HG02981 (cell line): ENCODE data around the gene PBX3.

Experiments
- ATAC-seq: cut with Tn5 transposase; IDR thresholded peaks from one replicate; pipeline ENCODE4 v1.9.1; 2021; ENCODE audit warnings: mild to moderate bottlenecking, moderate library complexity; ENCODE audit not compliant: unreplicated experiment

Gene PBX3

GRCh38 chr9:125990186-125990792 lies 243.1 kb downstream of the PBX3 start:
- ATAC-seq = no peak

DNA sequence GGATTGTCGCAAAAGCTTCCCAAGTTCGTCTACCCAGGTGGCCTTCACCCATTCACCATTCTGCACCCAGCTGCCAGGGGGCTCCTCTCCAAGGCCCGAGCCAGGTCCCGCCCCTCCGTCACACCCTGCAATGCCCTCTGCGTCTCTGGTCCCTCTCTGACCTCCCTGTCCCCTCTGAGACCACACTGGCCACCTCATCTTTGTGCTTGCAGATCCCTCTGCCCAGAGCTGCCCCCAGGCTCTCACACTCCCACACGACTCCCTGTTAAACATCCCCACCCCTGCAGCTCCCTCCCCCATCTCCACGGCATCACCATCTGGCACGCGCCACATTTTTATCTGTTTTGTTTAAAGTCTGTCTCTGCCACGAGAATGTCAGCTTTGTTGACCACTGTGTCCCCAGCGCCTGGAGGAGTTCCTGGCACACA lies 243.6 kb downstream of the PBX3 start:
- no peak for ATAC-seq

DNA sequence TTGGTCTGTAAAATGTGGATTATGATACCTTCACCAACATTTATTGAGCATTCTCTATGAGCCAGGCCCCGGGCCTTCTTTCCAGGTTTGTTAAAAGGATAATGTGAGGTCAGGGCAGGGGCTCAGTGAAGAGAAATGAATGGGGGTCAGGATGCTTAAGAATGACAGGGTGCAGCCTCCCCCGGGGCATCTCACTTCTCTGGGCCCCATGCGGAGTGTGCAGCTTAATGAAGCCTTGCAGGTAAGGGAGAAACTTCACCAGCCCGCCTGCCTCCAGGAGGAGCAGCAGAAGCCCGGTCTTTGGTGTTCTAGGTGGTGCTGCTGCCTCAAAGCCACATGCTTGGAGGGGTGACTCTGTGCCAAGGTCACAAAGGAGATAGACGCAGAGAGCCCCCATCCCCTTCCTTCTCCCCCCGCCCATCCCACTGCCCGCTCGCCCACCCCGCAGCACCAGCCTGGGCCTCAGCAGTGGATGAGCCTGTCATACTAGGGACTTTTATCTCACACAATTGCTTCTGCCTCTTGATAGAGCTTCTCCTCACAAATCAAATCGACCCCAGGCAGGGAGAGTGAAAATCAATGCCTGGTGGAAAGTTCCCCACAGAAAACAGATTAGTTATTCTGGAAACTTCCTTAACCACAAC lies 244.8 kb downstream of the PBX3 start:
- ATAC-seq = no peak

GRCh38 chr9:125992557-125992956 lies 245.4 kb downstream of the PBX3 start:
- ATAC-seq = no peak

DNA sequence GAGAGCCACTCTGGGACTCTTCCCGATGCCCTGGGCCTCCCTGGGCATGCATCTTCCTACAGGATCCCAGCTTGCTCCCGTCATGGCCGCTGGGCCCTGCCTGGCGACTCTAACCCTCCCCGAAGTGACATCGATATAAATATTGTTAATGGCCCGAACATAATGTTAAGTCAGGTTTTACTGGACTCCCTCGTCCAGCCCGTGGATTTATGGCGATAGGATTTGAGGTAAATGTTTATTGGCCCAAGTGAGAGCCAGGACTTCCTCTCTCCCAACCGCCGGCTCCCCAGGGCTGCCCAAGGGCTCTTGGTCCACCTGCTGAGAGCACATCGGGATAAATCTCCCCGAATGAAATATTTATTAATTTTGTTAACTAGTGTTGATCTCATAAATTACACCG lies 246.3 kb downstream of the PBX3 start:
- ATAC-seq = no peak

DNA sequence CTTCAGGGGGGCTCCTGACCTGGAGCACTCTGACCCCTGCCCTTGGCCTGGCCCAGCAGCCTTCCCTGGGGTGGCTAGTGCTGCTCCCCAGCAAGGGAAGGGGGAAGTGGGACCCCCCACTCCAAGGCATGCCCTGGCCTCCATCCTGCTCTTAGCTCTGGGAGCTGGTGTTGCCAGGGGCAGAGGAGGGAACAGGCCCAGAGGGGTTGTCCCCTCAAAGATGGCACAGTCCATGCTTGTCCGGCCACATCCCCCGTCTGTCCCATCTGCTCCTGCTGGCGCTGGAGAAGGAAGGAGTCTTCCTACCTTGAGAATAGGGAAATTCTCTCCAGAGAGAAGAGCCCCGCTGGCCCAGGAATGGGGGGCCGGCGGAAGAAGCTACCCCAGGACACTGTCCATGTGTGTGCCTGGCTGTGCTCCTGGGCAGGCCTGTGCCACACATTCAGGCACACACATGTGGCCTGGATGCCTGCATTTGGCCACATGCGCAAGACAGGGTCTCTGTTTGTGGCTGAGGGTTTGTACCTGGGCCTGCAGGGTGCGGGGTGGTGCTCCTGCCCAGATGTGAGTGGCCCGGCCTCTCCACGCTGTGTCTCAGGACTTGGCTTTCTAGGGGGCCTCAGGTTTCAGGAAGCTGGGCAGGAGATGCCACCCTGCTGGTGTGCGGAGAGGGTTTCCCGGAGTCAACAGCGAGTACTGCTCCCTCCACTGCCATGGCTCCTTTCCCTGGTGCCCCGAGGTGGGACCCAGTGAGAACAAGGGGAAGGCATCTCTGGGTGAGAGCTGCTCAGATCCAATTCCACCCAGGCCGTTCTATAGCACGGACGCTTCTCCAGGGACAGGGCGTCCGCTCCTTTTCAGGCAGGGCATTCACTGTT lies 247.1 kb downstream of the PBX3 start:
- ATAC-seq = no peak

- ATAC-seq = no peak
Observed at GRCh38 chr9:125995006-125995405, 247.8 kb downstream of the PBX3 start.

DNA sequence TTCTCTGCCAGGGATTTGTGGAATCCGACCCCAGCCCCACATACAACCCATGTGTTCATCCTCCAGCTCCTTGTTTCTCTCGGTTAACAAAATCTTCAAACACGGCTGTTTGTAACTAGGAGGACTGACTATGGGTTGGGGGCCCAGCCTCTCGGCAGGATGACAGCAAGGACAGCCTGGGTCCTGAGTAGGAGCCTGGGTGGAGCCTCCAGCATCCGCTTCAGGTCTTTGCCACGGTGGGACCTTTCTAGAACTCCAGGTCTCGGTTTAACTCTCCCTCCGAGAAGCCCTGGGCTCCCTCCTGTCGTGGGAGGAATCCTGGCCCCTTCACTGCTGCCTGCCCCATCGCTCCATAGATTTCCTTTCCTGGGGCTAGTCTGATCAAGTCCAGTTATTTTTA lies 248.5 kb downstream of the PBX3 start:
- no peak for ATAC-seq

- no peak for ATAC-seq
Observed at GRCh38 chr9:125996791-125997190, 249.6 kb downstream of the PBX3 start.

DNA sequence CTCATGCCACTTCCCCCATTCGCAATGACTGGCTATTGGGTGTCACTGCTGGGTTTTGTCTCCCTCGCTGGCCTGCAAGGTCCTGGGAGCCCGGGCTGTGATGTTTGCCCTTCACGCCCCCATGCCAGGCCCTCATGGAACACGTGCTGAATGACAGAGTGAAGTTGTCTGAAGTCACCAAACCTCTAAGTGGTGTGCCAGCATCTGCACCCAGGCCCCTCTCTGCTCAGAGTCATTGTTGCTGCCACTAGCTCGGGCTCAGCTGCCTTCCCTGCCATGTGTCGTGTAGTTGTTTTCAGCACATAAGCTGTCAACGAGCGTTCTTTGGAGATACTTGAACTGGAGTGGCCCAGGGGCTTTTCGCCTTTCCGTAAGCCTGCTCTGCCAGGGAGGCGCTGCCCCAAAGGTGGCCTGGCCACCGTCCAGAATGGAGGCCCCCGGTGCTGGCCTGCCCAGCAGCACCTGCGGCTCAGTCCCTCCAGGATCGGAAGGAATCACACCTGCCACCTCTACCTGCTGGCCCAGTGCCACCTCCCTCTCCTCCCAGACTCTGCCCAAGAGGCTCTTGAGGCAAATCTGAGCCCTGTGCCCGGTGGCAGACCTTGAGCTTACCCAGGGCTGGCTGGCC lies 250.1 kb downstream of the PBX3 start:
- no peak for ATAC-seq

GRCh38 chr9:125998837-125999503 lies 251.8 kb downstream of the PBX3 start:
- ATAC-seq = no peak

- ATAC-seq = no peak
Observed at GRCh38 chr9:125999504-125999881, 252.3 kb downstream of the PBX3 start.

DNA sequence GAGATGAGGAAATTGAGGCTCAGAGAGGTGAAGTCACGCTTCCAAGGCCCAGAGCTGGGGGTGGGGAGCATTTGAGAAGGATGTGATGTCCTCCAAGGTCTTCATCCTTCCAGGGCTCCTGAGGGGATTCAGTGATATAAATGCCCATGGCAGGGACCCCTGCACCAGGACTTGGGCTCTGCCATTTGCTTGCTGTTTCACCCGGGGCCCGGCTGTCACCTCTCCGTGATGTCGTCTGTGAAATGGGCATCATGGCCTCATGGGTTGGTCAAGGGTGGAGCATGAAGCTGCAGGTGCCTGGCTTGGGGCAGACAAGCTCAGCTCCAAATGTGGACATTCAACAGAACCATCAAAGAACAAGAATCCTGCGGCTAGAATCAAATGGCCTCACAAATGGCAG lies 253.1 kb downstream of the PBX3 start:
- ATAC-seq = no peak

GRCh38 chr9:126000731-126001580 lies 253.8 kb downstream of the PBX3 start:
- no peak for ATAC-seq

GRCh38 chr9:126001581-126002225 lies 254.5 kb downstream of the PBX3 start:
- no peak for ATAC-seq

- ATAC-seq = no peak
Observed at GRCh38 chr9:126002476-126003350, 255.5 kb downstream of the PBX3 start.

DNA sequence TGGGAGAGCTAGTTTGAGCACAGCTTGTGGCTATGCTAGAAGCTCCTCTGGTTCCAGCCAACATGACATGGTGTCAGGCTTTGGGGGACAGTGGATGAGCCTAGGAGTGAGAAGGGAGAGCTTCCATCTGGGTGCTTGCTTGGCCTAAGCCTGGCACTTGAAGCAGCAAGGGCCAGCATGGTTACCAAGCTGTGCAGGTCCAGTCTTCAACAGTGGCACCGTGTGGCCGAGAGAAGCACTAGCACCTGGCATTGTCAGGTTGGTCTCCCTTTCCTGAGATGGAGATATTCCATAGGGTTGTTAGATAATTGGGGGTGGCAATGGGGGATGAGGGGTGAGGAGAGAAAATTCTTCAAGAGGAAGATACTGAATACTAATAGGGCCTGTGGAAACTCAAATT lies 261.9 kb downstream of the PBX3 start:
- no peak for ATAC-seq

- no peak for ATAC-seq
Observed at GRCh38 chr9:126014726-126015125, 267.6 kb downstream of the PBX3 start.

DNA sequence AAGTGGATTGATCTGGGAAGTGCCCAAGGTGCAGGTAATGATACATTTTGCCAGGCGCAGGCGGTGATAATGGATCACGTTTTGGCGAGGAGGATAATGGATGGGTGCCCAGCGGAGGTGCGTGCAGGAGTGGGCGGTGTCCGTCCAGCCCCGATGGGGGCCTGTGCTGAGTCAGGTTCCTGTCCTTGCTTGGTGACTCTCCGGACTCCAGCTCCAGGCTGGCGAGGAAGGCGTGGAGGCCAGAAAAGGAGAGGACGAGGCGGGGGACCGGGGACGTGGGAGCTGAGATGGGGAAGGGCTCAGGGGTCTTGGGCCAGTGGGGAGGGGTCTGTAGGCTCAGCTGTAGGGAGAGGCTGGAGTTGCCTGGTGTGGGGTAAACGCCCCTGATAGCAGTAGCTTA lies 268.3 kb downstream of the PBX3 start:
- ATAC-seq = no peak
